Measurements from ENCODE around the gene TXNDC15.
"Not testable (repeated sequence)": the region's sequence is repeated elsewhere in the genome, so short reads cannot be mapped to it uniquely, and the experiment has no call there.

TXNDC15 gene

GRCh38 chr5:134878403-134878802 is 4.2 kb downstream of the TXNDC15 start:
- DNase-seq (ENCODE audit: low read depth) = no peak

GRCh38 chr5:134879456-134879855 is 5.3 kb downstream of the TXNDC15 start:
- no peak for DNase-seq (ENCODE audit: low read depth)

DNA sequence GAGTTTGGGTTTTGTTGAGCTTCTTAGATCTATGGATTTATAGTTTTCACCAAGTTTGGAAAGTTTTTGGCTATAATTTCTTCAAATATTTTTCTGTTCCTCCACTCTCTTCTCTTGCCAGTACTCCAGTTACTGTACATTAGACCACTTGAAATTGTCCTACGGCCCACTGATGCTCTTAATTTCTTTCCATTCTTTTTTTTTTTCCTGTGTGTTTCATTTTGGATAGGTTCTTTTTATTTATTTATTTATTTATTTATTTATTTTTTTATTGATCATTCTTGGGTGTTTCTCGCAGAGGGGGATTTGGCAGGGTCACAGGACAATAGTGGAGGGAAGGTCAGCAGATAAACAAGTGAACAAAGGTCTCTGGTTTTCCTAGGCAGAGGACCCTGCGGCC is 6.8 kb downstream of the TXNDC15 start:
- not testable (repeated sequence) for DNase-seq (ENCODE audit: low read depth)

- DNase-seq (ENCODE audit: low read depth) = not testable (repeated sequence)
Measured at GRCh38 chr5:134881711-134882110, 7.5 kb downstream of the TXNDC15 start.

DNA sequence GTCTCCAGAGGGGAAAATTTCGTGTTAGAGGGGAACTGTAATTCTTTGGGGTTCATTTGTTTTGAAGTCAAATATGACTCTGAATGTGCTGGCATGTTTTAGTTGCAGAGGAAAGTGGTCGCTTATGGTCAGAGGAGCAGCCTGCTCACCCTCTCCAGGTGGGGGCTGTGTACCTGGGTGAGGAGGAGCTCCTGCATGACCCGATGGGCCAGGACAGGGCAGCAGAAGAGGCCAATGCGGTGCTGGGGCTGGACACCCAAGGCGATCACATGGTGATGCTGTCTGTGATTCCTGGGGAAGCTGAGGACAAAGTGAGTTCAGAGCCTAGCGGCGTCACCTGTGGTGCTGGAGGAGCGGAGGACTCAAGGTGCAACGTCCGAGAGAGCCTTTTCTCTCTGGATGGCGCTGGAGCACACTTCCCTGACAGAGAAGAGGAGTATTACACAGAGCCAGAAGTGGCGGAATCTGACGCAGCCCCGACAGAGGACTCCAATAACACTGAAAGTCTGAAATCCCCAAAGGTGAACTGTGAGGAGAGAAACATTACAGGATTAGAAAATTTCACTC is 13.5 kb downstream of the TXNDC15 start:
- DNase-seq (ENCODE audit: low read depth) = no peak

DNA sequence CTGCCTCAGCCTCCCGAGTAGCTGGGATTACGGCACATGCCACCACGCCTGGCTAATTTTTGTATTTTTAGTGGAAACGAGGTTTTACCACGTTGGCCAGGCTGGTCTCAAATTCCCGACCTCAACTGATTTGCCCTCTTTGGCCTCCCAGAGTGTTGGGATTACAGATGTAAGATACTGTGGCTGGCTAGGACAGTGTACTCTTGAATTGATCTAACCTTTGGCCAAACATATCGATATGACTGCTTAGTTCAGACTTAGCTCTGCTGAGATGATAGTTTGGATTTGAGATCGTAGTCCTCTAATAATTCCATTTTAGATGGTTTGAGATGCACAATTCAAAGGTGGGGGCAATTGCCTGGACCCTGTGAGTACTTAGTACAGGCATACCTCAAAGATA is 15.2 kb downstream of the TXNDC15 start:
- DNase-seq (ENCODE audit: low read depth) = no peak

GRCh38 chr5:134891473-134891872 is 17.3 kb downstream of the TXNDC15 start:
- no peak for DNase-seq (ENCODE audit: low read depth)

DNA sequence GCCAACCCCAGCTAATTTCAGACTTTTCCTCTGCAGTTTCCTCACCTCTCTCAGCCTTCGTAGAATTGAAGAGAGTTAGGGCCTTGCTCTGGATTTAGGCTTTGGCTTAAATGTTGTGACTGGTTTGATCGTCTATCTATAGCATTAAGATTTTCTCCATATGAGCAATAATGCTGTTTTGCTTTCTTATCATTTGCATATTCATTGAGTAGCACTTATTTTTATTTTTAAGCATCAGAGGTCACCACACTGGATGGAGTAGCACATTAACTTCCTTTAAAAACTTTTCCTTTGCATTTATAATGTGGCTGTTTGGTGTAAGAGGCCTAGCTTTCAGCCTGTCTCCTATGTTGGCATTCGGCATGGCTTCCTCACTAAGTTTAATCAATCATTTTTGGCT is 18.1 kb downstream of the TXNDC15 start:
- no peak for DNase-seq (ENCODE audit: low read depth)

DNA sequence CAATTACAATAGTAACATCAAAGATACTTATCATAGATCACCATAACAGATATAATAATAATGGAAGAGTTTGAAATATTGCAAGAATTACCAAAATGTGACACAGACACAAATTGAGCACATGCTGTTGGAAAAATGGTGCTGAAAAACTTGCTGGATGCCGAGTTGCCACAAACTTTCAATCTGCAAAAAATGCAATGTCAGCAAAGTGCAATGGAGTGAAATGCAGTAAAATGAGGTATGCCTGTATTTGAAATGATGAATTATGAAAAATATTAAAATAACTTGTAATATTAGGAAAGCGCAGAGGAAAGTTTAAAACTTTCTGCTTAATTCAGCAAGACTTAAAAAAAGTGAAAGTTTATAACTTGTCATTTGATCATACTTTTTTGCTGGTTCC is 18.8 kb downstream of the TXNDC15 start:
- no peak for DNase-seq (ENCODE audit: low read depth)

GRCh38 chr5:134893748-134894505 is 19.8 kb downstream of the TXNDC15 start:
- no peak for DNase-seq (ENCODE audit: low read depth)

GRCh38 chr5:134902071-134902801 is 28.1 kb downstream of the TXNDC15 start:
- DNase-seq (ENCODE audit: low read depth) = no peak

- peak; percentile 90 for DNase-seq (ENCODE audit: low read depth)
Measured at GRCh38 chr5:134904610-134905245, 30.6 kb downstream of the TXNDC15 start, which contains the start of gene PCBD2. Gene PCBD2 (plus strand): TSS chr5:134905131. CDS start chr5:134905140, 9 bp downstream.

DNA sequence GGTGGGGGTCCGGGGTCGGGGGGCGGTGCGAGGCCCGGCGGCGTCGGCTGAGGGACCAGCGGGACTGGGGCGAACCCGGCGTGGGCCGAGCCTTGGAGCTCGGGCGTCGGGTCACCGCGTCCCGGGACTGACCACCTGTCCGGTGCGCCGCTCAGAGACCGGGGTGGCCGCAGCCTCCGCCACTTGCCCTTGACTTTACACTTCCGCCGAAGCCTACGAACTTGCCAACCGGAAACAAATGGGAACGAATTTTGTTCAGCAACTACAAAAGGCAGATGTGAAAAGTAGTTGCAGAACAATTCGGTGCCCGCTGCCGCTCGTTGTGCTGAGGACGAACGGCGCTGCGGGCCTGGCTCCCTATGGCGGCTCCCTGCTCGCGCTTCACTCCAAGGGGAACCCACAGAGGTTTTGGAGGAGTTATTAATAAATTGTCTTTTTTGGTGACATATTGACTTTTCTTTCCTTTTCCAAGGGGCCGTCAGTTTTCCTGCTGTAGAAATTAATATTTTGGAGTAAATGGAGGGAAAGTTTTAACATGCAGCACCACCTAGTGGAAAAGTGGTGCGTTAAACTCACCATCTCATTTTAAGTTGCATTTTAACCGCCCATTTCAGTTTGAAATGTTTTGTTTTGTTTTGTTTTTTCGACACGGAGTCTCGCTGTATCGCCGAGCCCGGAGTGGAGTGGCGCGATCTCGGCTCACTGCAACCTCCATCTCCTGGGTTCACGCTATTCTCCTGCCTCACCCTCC is 31.2 kb downstream of the TXNDC15 start:
- DNase-seq (ENCODE audit: low read depth) = no peak

DNA sequence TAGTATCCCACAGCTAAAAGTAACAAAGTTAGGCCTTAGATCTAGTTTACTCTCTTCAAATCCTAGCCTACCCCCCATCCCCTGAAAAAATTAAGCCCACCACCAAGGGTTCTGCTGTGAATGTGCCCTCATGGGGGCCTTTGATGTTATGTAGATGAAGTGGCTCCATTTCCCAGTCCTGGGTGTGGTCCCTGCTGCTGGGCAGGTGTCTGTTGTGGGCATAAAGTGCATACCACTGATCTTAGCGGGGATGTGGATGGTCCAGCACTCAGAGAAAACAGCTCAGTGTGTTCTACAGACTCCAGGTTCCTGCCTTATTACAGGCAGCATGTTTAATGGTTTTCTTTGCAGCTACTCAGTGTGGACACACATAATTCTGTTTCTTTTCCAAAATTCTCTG is 32.6 kb downstream of the TXNDC15 start:
- DNase-seq (ENCODE audit: low read depth) = no peak

GRCh38 chr5:134910752-134911151 is 36.6 kb downstream of the TXNDC15 start:
- not testable (repeated sequence) for DNase-seq (ENCODE audit: low read depth)

GRCh38 chr5:134911285-134912206 is 37.4 kb downstream of the TXNDC15 start:
- DNase-seq (ENCODE audit: low read depth) = no peak

- DNase-seq (ENCODE audit: low read depth) = no peak
Measured at GRCh38 chr5:134913254-134913653, 39.1 kb downstream of the TXNDC15 start.

- no peak for DNase-seq (ENCODE audit: low read depth)
Measured at GRCh38 chr5:134913795-134914194, 39.6 kb downstream of the TXNDC15 start.

DNA sequence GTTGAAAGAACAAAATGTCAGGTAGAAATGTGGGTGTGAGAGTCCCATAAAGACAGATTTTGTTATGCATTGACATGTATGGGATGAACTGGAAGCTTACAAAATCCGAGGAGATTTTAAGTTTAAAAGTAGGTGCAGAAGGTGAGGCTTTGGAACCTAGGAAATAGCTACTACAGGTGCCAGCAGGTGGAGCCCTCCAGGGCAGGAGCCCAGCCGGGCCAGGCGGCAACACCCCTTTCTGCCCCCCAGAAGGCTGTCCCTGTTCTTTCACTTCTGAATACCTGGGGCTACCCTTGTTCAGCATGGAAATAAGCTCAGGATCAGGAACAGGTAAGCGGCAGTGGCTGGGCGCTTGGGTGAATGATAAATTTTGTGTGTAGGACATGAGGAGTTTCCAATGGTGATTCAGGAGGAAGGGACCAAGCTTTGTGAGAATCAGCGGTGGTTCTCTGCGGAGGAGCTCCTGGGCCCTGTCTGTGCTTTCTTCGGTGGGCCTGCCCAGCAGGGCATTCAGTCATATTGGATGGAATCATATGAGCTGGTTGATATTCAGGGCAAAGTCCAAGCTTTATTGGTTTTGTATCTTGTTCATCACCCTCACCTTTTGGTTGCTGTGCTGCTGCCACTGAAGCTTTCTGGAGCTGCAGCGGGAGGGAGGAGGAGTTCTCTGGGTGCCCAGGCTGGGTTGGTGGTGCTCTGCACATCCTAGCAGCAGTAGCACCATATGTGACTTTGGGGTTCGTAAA is 43.1 kb downstream of the TXNDC15 start:
- DNase-seq (ENCODE audit: low read depth) = no peak

- DNase-seq (ENCODE audit: low read depth) = no peak
Measured at GRCh38 chr5:134918861-134919260, 44.7 kb downstream of the TXNDC15 start.
